Lower leg skin (tissue), 3 donors: ENCODE data around the gene PSMF1.

Experiments
- CTCF ChIP-seq, 3 donors: fragments of 450-650 bp; IDR thresholded peaks; one replicate each; pipeline ENCODE4 v1.5.1; 2016; ENCODE audit warnings: antibody characterized with exemption in 3 of 3, mild to moderate bottlenecking in 3 of 3, moderate library complexity in 2 of 3
- POLR2A ChIP-seq, 2 donors: fragments of 450-650 bp; IDR thresholded peaks; one replicate each; pipeline ENCODE4 v1.6.1; 2016 to 2017; ENCODE audit warnings: antibody characterized with exemption in 2 of 2, mild to moderate bottlenecking in 1 of 2, moderate library complexity in 1 of 2

GRCh38 chr20:1130847-1131246 lies 12.4 kb downstream of the PSMF1 start:
- no peak for TF ChIP-seq CTCF (IDR thresholded peaks at IDR 0.05)
- no peak for TF ChIP-seq POLR2A (IDR thresholded peaks at IDR 0.05)
